ENCODE measurements around the gene PTK7.

Gene PTK7

GRCh38 chr6:43097502-43097901 is 21.4 kb downstream of the PTK7 start:
- Histone ChIP-seq H3K27me3 (ENCODE audit: insufficient read depth, poor library complexity, severe bottlenecking) (no peaks in the 10 kb centered on the region), H3K27ac (ENCODE audit: poor library complexity, severe bottlenecking) (peak overlapping the region; percentile 92), H3K4me1 (ENCODE audit: insufficient read depth, poor library complexity, severe bottlenecking) (peaks cover 31% of the 10 kb centered on the region), H3K9me3 (ENCODE audit: severe bottlenecking) (no peaks in the 10 kb centered on the region), H3K36me3 (ENCODE audit: low read depth) (no peaks in the 10 kb centered on the region), H3K4me3 (ENCODE audit: severe bottlenecking) (no peak overlapping the region)
- TF ChIP-seq, protein P1, sequence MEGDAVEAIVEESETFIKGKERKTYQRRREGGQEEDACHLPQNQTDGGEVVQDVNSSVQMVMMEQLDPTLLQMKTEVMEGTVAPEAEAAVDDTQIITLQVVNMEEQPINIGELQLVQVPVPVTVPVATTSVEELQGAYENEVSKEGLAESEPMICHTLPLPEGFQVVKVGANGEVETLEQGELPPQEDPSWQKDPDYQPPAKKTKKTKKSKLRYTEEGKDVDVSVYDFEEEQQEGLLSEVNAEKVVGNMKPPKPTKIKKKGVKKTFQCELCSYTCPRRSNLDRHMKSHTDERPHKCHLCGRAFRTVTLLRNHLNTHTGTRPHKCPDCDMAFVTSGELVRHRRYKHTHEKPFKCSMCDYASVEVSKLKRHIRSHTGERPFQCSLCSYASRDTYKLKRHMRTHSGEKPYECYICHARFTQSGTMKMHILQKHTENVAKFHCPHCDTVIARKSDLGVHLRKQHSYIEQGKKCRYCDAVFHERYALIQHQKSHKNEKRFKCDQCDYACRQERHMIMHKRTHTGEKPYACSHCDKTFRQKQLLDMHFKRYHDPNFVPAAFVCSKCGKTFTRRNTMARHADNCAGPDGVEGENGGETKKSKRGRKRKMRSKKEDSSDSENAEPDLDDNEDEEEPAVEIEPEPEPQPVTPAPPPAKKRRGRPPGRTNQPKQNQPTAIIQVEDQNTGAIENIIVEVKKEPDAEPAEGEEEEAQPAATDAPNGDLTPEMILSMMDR (IDR thresholded peaks at IDR 0.05; ENCODE audit: poor library complexity, severe bottlenecking) = no peak
- ATAC-seq (ENCODE audit: low read depth) (no peak), DNase-seq (ENCODE audit: low spot score) (no peak)

GRCh38 chr6:43101497-43101896 is 25.4 kb downstream of the PTK7 start:
- DNase-seq (ENCODE audit: low spot score) (no peak), ATAC-seq (ENCODE audit: low read depth) (no peak)
- H3K36me3 ChIP-seq (ENCODE audit: low read depth) = no peaks in the 10 kb centered on the region
- peaks cover 28% of the 10 kb centered on the region for H3K4me1 ChIP-seq (ENCODE audit: insufficient read depth, poor library complexity, severe bottlenecking)
- H3K27ac ChIP-seq (ENCODE audit: poor library complexity, severe bottlenecking) = no peak overlapping the region
- no peaks in the 10 kb centered on the region for H3K27me3 ChIP-seq (ENCODE audit: insufficient read depth, poor library complexity, severe bottlenecking)
- TF ChIP-seq, protein P1 (IDR thresholded peaks at IDR 0.05; ENCODE audit: poor library complexity, severe bottlenecking) = no peak
- H3K9me3 ChIP-seq (ENCODE audit: severe bottlenecking) = no peaks in the 10 kb centered on the region
- no peak overlapping the region for H3K4me3 ChIP-seq (ENCODE audit: severe bottlenecking)

GRCh38 chr6:43103253-43103876 is 27.3 kb downstream of the PTK7 start:
- no peaks in the 10 kb centered on the region for H3K36me3 ChIP-seq (ENCODE audit: low read depth)
- no peaks in the 10 kb centered on the region for H3K9me3 ChIP-seq (ENCODE audit: severe bottlenecking)
- H3K4me1 ChIP-seq (ENCODE audit: insufficient read depth, poor library complexity, severe bottlenecking) = peaks cover 15% of the 10 kb centered on the region
- no peak overlapping the region for H3K4me3 ChIP-seq (ENCODE audit: severe bottlenecking)
- no peaks in the 10 kb centered on the region for H3K27me3 ChIP-seq (ENCODE audit: insufficient read depth, poor library complexity, severe bottlenecking)
- DNase-seq (ENCODE audit: low spot score) (no peak), ATAC-seq (ENCODE audit: low read depth) (peak; percentile 61)
- peak overlapping the region; percentile 17 for H3K27ac ChIP-seq (ENCODE audit: poor library complexity, severe bottlenecking)
- TF ChIP-seq, protein P1 (IDR thresholded peaks at IDR 0.05; ENCODE audit: poor library complexity, severe bottlenecking) = no peak

- Histone ChIP-seq H3K36me3 (ENCODE audit: low read depth) (no peaks in the 10 kb centered on the region), H3K27me3 (ENCODE audit: insufficient read depth, poor library complexity, severe bottlenecking) (no peaks in the 10 kb centered on the region), H3K27ac (ENCODE audit: poor library complexity, severe bottlenecking) (no peak overlapping the region), H3K9me3 (ENCODE audit: severe bottlenecking) (no peaks in the 10 kb centered on the region), H3K4me3 (ENCODE audit: severe bottlenecking) (no peak overlapping the region), H3K4me1 (ENCODE audit: insufficient read depth, poor library complexity, severe bottlenecking) (peaks cover 15% of the 10 kb centered on the region)
- no peak for DNase-seq (ENCODE audit: low spot score)
- TF ChIP-seq, protein P1 (IDR thresholded peaks at IDR 0.05; ENCODE audit: poor library complexity, severe bottlenecking) = no peak
- ATAC-seq (ENCODE audit: low read depth) = no peak
These were observed 29.6 kb downstream of the PTK7 start for GRCh38 chr6:43105538-43106222.

All from RWPE2 (cell line).